SH-SY5Y (cell line): ENCODE data around the gene FASTKD3.

ENCODE experiments used
- GATA2 ChIP-seq: IDR thresholded peaks from 2 replicates; pipeline ENCODE4 v1.6.1; 2011; ENCODE audit warnings: mild to moderate bottlenecking, low read depth, low read length
- GATA3 ChIP-seq: IDR thresholded peaks from 2 replicates; pipeline ENCODE4 v1.6.1; 2011; ENCODE audit warnings: low read depth, mild to moderate bottlenecking, low read length, moderate library complexity

- TF ChIP-seq GATA2 (no peak), GATA3 (no peak)
Measured at GRCh38 chr5:7814816-7815215, 54.0 kb downstream of the FASTKD3 start.
